HepG2 (cell line): Measurements from ENCODE around the gene TRPV4. TPM values are rescaled to one million over a fixed set of nuclear protein-coding genes. Genes with fewer than 3 reads are reported as not detected.

ENCODE experiments used
- CCDC6 ChIP-seq: sonication (generic); formaldehyde crosslinking; IDR thresholded peaks from 2 replicates; pipeline ENCODE4 v1.8.1; 2022; ENCODE audit warnings: mild to moderate bottlenecking, missing genetic modification reagents, moderate library complexity
- CREB1 ChIP-seq, 2 experiments: fragments of 450-650 bp in 1 of 2; IDR thresholded peaks; 2 replicates each; pipeline ENCODE4 v1.6.1; 2016 to 2017; ENCODE audit warnings: control low read depth in 1 of 2, mild to moderate bottlenecking in 1 of 2, missing compliant biosample characterization in 1 of 2, missing genetic modification characterization in 1 of 2
- KDM2A ChIP-seq: sonication (generic); formaldehyde crosslinking; IDR thresholded peaks from 2 replicates; pipeline ENCODE4 v1.4.0; 2020; ENCODE audit warnings: low read depth, missing genetic modification reagents, borderline replicate concordance
- SIN3A ChIP-seq: IDR thresholded peaks from 2 replicates; pipeline ENCODE4 v1.6.1; 2011; ENCODE audit warnings: low read depth, mild to moderate bottlenecking, control low read depth, low read length, borderline replicate concordance
- SOX5 ChIP-seq: IDR thresholded peaks from 2 replicates; pipeline ENCODE4 v1.6.1; 2016; ENCODE audit warnings: borderline replicate concordance
- SP1 ChIP-seq, 2 experiments: fragments of 450-650 bp in 1 of 2; sonication (generic) in 1 of 2; formaldehyde crosslinking in 1 of 2; IDR thresholded peaks; 2 replicates each; pipeline versions ENCODE4 v1.4.0 to v1.6.1; 2016 to 2020; ENCODE audit warnings: missing genetic modification reagents in 1 of 2
- SP5 ChIP-seq: IDR thresholded peaks from 2 replicates; pipeline ENCODE4 v1.6.1; 2016; ENCODE audit warnings: low read depth, borderline replicate concordance
- STAG1 ChIP-seq: sonication (generic); formaldehyde crosslinking; IDR thresholded peaks from 2 replicates; pipeline ENCODE4 v1.4.0; 2020; ENCODE audit warnings: missing genetic modification reagents
- ZEB1 ChIP-seq: IDR thresholded peaks from 2 replicates; pipeline ENCODE4 v1.6.1; 2012; ENCODE audit warnings: mild to moderate bottlenecking, low read depth, inconsistent platforms; ENCODE audit not compliant: insufficient replicate concordance
- ZNF678 ChIP-seq: sonication (generic); formaldehyde crosslinking; IDR thresholded peaks from 2 replicates; pipeline ENCODE4 v1.4.0; 2020; ENCODE audit warnings: mild to moderate bottlenecking, missing genetic modification reagents
- ZNF747 ChIP-seq: sonication (generic); formaldehyde crosslinking; IDR thresholded peaks from 2 replicates; pipeline ENCODE4 v1.8.1; 2023; ENCODE audit warnings: missing genetic modification reagents, mild to moderate bottlenecking, borderline replicate concordance
- ZSCAN29 ChIP-seq: sonication (generic); formaldehyde crosslinking; conservative IDR thresholded peaks from 2 replicates; pipeline ENCODE4 v1.4.0; 2020; ENCODE audit warnings: mild to moderate bottlenecking, missing genetic modification reagents
- ZSCAN9 ChIP-seq: IDR thresholded peaks from 2 replicates; pipeline ENCODE4 v1.6.1; 2016; ENCODE audit warnings: borderline replicate concordance
- polyA plus RNA-seq, 8 experiments: library from polyadenylated mRNA; depleted of rRNA in 3 of 8; stranded (reverse) in 7 of 8; unstranded in 1 of 8; fragments of >200 nt; fragmentation: Illumina TruSeq in 4 of 8; extraction: Trizol in 4 of 8; gene quantifications; 2 replicates each; pipeline versions ENCODE4 v1.2.1 to v1.2.3, GENCODE V29; 2011 to 2016; ENCODE audit warnings: low read depth in 4 of 8, missing spikeins in 1 of 8, mixed read lengths in 1 of 8; ENCODE audit not compliant: insufficient read depth in 1 of 8
- total RNA-seq, 5 experiments: library from RNA; depleted of rRNA; stranded (reverse); fragments of >200 nt; fragmentation: Illumina TruSeq; extraction: Trizol; gene quantifications; 2 replicates each; pipeline ENCODE4 v1.2.3, GENCODE V29; 2016; ENCODE audit warnings: low read depth in 1 of 5
- TF ChIP-seq, protein P1 (sequence below): sonication (generic); formaldehyde crosslinking; IDR thresholded peaks from 2 replicates; pipeline ENCODE4 v1.9.0; 2022; ENCODE audit warnings: missing genetic modification reagents, mild to moderate bottlenecking, borderline replicate concordance
- TF ChIP-seq, protein P2 (sequence below): IDR thresholded peaks from 2 replicates; pipeline ENCODE4 v1.6.1; 2016; ENCODE audit warnings: low read depth, missing genetic modification reagents, missing compliant biosample characterization
- TF ChIP-seq, protein P3 (sequence below): sonication (generic); formaldehyde crosslinking; IDR thresholded peaks from 2 replicates; pipeline ENCODE4 v1.5.1; 2020; ENCODE audit warnings: missing genetic modification reagents, mild to moderate bottlenecking, borderline replicate concordance

The TRPV4 gene
- total and polyA plus RNA-seq, 2 of the 13 experiments (the other 11 are each of a cell fraction or from before 2014, with no cell fraction given): 0.66 to 4.7 TPM

DNA sequence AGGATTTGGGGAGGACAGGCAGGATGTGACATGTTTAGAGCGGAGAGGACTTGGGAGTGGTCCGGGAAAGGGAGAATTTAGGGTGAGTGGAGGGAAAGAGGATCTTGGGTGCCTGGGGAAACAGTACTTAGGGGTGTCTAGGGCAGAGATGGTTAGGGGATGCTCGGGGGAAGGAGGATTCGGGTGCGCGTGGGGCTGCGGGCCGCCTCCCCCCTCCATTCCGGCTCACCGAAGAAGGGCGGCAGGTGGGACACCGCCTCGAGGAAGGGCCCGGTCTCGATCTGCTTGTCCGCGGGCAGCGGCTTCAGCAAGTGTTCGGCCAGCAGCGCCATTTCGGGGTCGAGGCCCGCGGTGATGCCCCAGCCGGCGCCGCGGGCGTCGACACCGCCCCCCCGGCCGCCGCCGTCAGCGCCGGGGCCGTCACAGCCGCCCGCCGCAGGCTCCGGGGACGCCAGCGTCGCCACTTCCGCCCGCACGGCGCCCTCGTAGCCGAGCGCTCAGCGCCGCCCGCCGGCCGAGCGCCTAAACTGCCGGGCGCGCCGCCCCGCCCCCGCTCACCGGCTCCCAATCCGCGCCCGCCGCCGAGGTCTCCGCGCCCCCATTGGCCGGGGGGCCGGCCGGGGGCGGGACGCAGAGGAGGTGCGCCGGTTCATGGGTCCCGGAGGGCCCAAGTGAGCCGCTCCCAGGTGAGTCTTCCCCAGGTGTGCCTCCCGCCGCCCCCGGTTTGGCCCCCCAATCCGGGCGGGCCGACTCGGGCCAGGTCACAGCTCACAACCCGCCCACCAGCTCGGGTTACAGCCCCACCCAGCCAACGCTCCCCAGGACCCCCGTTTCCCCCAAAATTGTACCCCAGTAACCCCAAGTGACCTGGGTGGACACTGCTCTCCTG lies 47.1 kb upstream of the TRPV4 start, which contains the start of gene GLTP (continued):
- TF ChIP-seq, protein P1, sequence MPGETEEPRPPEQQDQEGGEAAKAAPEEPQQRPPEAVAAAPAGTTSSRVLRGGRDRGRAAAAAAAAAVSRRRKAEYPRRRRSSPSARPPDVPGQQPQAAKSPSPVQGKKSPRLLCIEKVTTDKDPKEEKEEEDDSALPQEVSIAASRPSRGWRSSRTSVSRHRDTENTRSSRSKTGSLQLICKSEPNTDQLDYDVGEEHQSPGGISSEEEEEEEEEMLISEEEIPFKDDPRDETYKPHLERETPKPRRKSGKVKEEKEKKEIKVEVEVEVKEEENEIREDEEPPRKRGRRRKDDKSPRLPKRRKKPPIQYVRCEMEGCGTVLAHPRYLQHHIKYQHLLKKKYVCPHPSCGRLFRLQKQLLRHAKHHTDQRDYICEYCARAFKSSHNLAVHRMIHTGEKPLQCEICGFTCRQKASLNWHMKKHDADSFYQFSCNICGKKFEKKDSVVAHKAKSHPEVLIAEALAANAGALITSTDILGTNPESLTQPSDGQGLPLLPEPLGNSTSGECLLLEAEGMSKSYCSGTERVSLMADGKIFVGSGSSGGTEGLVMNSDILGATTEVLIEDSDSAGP (CRISPR knock-in tag): peak; percentile 42; the same call in 1 of the 2 replicates
- TF ChIP-seq, protein P2, sequence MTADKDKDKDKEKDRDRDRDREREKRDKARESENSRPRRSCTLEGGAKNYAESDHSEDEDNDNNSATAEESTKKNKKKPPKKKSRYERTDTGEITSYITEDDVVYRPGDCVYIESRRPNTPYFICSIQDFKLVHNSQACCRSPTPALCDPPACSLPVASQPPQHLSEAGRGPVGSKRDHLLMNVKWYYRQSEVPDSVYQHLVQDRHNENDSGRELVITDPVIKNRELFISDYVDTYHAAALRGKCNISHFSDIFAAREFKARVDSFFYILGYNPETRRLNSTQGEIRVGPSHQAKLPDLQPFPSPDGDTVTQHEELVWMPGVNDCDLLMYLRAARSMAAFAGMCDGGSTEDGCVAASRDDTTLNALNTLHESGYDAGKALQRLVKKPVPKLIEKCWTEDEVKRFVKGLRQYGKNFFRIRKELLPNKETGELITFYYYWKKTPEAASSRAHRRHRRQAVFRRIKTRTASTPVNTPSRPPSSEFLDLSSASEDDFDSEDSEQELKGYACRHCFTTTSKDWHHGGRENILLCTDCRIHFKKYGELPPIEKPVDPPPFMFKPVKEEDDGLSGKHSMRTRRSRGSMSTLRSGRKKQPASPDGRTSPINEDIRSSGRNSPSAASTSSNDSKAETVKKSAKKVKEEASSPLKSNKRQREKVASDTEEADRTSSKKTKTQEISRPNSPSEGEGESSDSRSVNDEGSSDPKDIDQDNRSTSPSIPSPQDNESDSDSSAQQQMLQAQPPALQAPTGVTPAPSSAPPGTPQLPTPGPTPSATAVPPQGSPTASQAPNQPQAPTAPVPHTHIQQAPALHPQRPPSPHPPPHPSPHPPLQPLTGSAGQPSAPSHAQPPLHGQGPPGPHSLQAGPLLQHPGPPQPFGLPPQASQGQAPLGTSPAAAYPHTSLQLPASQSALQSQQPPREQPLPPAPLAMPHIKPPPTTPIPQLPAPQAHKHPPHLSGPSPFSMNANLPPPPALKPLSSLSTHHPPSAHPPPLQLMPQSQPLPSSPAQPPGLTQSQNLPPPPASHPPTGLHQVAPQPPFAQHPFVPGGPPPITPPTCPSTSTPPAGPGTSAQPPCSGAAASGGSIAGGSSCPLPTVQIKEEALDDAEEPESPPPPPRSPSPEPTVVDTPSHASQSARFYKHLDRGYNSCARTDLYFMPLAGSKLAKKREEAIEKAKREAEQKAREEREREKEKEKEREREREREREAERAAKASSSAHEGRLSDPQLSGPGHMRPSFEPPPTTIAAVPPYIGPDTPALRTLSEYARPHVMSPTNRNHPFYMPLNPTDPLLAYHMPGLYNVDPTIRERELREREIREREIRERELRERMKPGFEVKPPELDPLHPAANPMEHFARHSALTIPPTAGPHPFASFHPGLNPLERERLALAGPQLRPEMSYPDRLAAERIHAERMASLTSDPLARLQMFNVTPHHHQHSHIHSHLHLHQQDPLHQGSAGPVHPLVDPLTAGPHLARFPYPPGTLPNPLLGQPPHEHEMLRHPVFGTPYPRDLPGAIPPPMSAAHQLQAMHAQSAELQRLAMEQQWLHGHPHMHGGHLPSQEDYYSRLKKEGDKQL (CRISPR knock-in tag): no peak
- TF ChIP-seq SP1 (IDR thresholded peaks at IDR 0.05) (no peak), SP1 (CRISPR knock-in tag; IDR thresholded peaks at IDR 0.05) (peak; percentile 72), CCDC6 (CRISPR knock-in tag) (0 out of 2 replicates have a peak, but pooled peaks have one; percentile 60), ZEB1 (peak; percentile 83), SP5 (peak; percentile 20; the same call in 1 of the 2 replicates), SOX5 (CRISPR knock-in tag) (no peak), ZNF747 (CRISPR knock-in tag) (no peak), STAG1 (CRISPR knock-in tag) (peak; percentile 77), ZNF678 (CRISPR knock-in tag) (no peak), ZSCAN9 (CRISPR knock-in tag) (0 out of 2 replicates have a peak, but pooled peaks have one; percentile 24), SIN3A (peak; percentile 67; the same call in 1 of the 2 replicates), CREB1 (IDR thresholded peaks at IDR 0.05) (peak; percentile 49; the same call in 1 of the 2 replicates), CREB1 (CRISPR knock-in tag; IDR thresholded peaks at IDR 0.05) (no peak), KDM2A (CRISPR knock-in tag) (0 out of 2 replicates have a peak, but pooled peaks have one; percentile 19), ZSCAN29 (CRISPR knock-in tag) (no peak; the same call in 1 of the 2 replicates)
- TF ChIP-seq, protein P3, sequence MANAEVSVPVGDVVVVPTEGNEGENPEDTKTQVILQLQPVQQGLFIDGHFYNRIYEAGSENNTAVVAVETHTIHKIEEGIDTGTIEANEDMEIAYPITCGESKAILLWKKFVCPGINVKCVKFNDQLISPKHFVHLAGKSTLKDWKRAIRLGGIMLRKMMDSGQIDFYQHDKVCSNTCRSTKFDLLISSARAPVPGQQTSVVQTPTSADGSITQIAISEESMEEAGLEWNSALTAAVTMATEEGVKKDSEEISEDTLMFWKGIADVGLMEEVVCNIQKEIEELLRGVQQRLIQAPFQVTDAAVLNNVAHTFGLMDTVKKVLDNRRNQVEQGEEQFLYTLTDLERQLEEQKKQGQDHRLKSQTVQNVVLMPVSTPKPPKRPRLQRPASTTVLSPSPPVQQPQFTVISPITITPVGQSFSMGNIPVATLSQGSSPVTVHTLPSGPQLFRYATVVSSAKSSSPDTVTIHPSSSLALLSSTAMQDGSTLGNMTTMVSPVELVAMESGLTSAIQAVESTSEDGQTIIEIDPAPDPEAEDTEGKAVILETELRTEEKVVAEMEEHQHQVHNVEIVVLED (CRISPR knock-in tag): peak; percentile 57; the same call in 1 of the 2 replicates
